A549 treated with dexamethasone at 1 μM for 4 hours (cell line): ENCODE data around the gene GAS7. TPM values are rescaled to one million over a fixed set of nuclear protein-coding genes. Genes with fewer than 3 reads are reported as not detected.

Source experiments
- total RNA-seq: library from RNA; stranded (reverse); fragments of 200-300 nt; extraction: Qiagen RNA extraction; gene quantifications from 5 replicates; pipeline ENCODE4 v1.2.3, GENCODE V29; 2022

GAS7 gene
- 0.38 to 0.73 TPM (median 0.61 TPM) in 5 replicates for total RNA-seq

GRCh38 chr17:10198509-10199249, at the start of gene GAS7:
TSS of gene GAS7 (minus strand) at chr17:10198606.

GRCh38 chr17:9905078-9905415, 293.4 kb downstream of the GAS7 start, which contains the start of gene RCVRN:
TSS of gene RCVRN (minus strand) at chr17:9905271. CDS start at chr17:9905180, 91 bp downstream.

Other genes starting within 250 kb of the GAS7 start
- gene MYH13, start 174.4 kb upstream of the GAS7 start, total RNA-seq: 0.01 TPM in 2 of 5 replicates, not detected in the others
- gene MYH8, start 223.3 kb upstream of the GAS7 start, total RNA-seq: 0.02 TPM in 1 of 5 replicates, not detected in the others